ENCODE measurements around the gene TDRKH. TPM values are rescaled to one million over a fixed set of nuclear protein-coding genes. Genes with fewer than 3 reads are reported as not detected.

Gene TDRKH
- total RNA-seq, 1 donor from 2014 or later, result 12.0 TPM

- TF ChIP-seq CTCF (IDR thresholded peaks at IDR 0.05; ENCODE audit: insufficient read depth, low read length, poor library complexity, severe bottlenecking), result no peak
- peak overlapping the region; percentile 84 for H3K4me3 ChIP-seq (ENCODE audit: low read depth, low read length)
- H3K27me3 ChIP-seq (ENCODE audit: control insufficient read depth, insufficient read depth, low read length), result no peaks in the 10 kb centered on the region
- peaks cover 1% of the 10 kb centered on the region for H3K36me3 ChIP-seq (ENCODE audit: control insufficient read depth, insufficient read depth, low read length)
- DNase-seq (ENCODE audit: low read depth), result no peak
These were observed 26.3 kb downstream of the TDRKH start for GRCh38 chr1:151763990-151764389.

- TF ChIP-seq CTCF (IDR thresholded peaks at IDR 0.05; ENCODE audit: insufficient read depth, low read length, poor library complexity, severe bottlenecking), result no peak
- peak within 1 kb of the TSS; percentile 84 for H3K4me3 ChIP-seq (ENCODE audit: low read depth, low read length)
- H3K36me3 ChIP-seq (ENCODE audit: control insufficient read depth, insufficient read depth, low read length), result peaks cover 1% of the 10 kb centered on the region
- DNase-seq (ENCODE audit: low read depth), result peak; percentile 21
- H3K27me3 ChIP-seq (ENCODE audit: control insufficient read depth, insufficient read depth, low read length), result no peaks in the 10 kb centered on the region
These were observed 27.1 kb downstream of the TDRKH start, which contains the start of gene MRPL9 for GRCh38 chr1:151762941-151763921. Gene MRPL9, minus strand, starts transcription at chr1:151763496. Its CDS starts 17 bp downstream, at chr1:151763479.

GRCh38 chr1:151760597-151761385, 29.5 kb downstream of the TDRKH start:
- H3K36me3 ChIP-seq (ENCODE audit: control insufficient read depth, insufficient read depth, low read length), result peaks cover 1% of the 10 kb centered on the region
- no peak overlapping the region for H3K4me3 ChIP-seq (ENCODE audit: low read depth, low read length)
- no peak for TF ChIP-seq CTCF (IDR thresholded peaks at IDR 0.05; ENCODE audit: insufficient read depth, low read length, poor library complexity, severe bottlenecking)
- no peak for DNase-seq (ENCODE audit: low read depth)
- no peaks in the 10 kb centered on the region for H3K27me3 ChIP-seq (ENCODE audit: control insufficient read depth, insufficient read depth, low read length)

GRCh38 chr1:151759241-151759640, 31.1 kb downstream of the TDRKH start:
- no peak overlapping the region for H3K4me3 ChIP-seq (ENCODE audit: low read depth, low read length)
- H3K36me3 ChIP-seq (ENCODE audit: control insufficient read depth, insufficient read depth, low read length), result peaks cover 1% of the 10 kb centered on the region
- DNase-seq (ENCODE audit: low read depth), result no peak
- H3K27me3 ChIP-seq (ENCODE audit: control insufficient read depth, insufficient read depth, low read length), result no peaks in the 10 kb centered on the region
- no peak for TF ChIP-seq CTCF (IDR thresholded peaks at IDR 0.05; ENCODE audit: insufficient read depth, low read length, poor library complexity, severe bottlenecking)

GRCh38 chr1:151756291-151756690, 34.0 kb downstream of the TDRKH start:
- no peak for DNase-seq (ENCODE audit: low read depth)

More at GRCh38 chr1:151756291-151756690, 34.0 kb downstream of the TDRKH start:
- no peak for TF ChIP-seq CTCF (IDR thresholded peaks at IDR 0.05; ENCODE audit: insufficient read depth, low read length, poor library complexity, severe bottlenecking)
- Histone ChIP-seq H3K36me3 (ENCODE audit: control insufficient read depth, insufficient read depth, low read length) (no peaks in the 10 kb centered on the region), H3K27me3 (ENCODE audit: control insufficient read depth, insufficient read depth, low read length) (no peaks in the 10 kb centered on the region), H3K4me3 (ENCODE audit: low read depth, low read length) (no peak overlapping the region)

Measured in kidney epithelial cell (primary cell).